HepG2 (cell line): ENCODE results near the gene RASA2.

ENCODE experiments used
- FOXA3 ChIP-seq: IDR thresholded peaks from 2 replicates; pipeline ENCODE4 v1.6.1; 2016; ENCODE audit warnings: missing genetic modification reagents, missing compliant biosample characterization
- POLR2AphosphoS5 ChIP-seq: IDR thresholded peaks from 2 replicates; pipeline ENCODE4 v1.6.1; 2012; ENCODE audit warnings: low read depth, low read length
- TAF1 ChIP-seq: sonication (generic); formaldehyde crosslinking; IDR thresholded peaks from 2 replicates; pipeline ENCODE4 v1.4.0; 2020; ENCODE audit warnings: missing genetic modification reagents
- ZBTB42 ChIP-seq: sonication (generic); formaldehyde crosslinking; IDR thresholded peaks from 2 replicates; pipeline ENCODE4 v1.5.0; 2020; ENCODE audit warnings: mild to moderate bottlenecking, missing genetic modification reagents
- ZFP41 ChIP-seq: sonication (generic); formaldehyde crosslinking; IDR thresholded peaks from 2 replicates; pipeline ENCODE4 v1.4.0; 2020; ENCODE audit warnings: mild to moderate bottlenecking, missing genetic modification reagents, borderline replicate concordance
- ZNF207 ChIP-seq: fragments of 450-650 bp; IDR thresholded peaks from 2 replicates; pipeline ENCODE4 v1.6.1; 2016; ENCODE audit warnings: antibody characterized with exemption, borderline replicate concordance
- ZNF337 ChIP-seq: sonication (generic); formaldehyde crosslinking; IDR thresholded peaks from 2 replicates; pipeline ENCODE4 v1.5.1; 2020; ENCODE audit warnings: missing genetic modification reagents, low read depth, mild to moderate bottlenecking, borderline replicate concordance
- TF ChIP-seq, protein P1 (sequence below): sonication (generic); formaldehyde crosslinking; IDR thresholded peaks from 2 replicates; pipeline ENCODE4 v1.8.1; 2023; ENCODE audit warnings: mild to moderate bottlenecking, missing genetic modification reagents
- TF ChIP-seq, protein P2 (sequence below): sonication (generic); formaldehyde crosslinking; IDR thresholded peaks from 2 replicates; pipeline ENCODE4 v1.5.0; 2020; ENCODE audit warnings: mild to moderate bottlenecking, missing genetic modification reagents, moderate library complexity

DNA sequence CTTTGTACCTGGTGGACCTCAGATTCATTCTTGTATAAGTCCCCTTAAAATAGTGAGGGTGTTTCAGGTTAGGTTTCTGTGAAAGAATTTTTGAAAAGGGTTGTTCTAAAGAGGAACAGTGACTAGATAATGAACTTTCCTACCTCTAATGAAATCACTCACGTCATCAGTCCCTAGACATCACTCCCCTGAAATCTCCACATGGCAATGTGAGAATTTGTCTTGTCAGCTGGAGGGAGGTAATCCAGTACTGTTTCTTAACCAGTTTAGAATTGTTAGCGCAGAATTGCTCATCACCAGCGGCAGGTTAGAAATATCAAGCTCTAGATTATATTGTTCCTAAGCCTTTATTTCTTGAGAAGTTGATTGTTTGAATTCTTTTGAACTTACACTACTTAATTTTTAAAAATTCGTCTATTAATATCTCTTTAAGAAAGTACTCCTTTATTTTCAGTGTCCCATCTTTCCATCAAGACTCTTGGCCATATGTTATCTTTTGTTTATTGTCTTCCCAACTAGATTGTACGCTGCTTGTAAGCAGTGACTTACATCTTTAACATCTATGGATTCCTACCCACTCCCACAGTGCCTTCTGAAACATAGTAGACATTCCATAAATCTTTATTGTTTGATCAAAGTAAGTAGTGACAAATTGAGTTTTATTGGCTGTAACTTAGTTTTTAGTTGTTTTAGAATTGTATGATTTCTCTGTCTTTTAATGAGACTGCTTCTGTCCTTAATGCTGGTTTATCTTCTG is 52.8 kb downstream of the RASA2 start:
- TF ChIP-seq ZFP41, result no peak
- TF ChIP-seq, protein P1, sequence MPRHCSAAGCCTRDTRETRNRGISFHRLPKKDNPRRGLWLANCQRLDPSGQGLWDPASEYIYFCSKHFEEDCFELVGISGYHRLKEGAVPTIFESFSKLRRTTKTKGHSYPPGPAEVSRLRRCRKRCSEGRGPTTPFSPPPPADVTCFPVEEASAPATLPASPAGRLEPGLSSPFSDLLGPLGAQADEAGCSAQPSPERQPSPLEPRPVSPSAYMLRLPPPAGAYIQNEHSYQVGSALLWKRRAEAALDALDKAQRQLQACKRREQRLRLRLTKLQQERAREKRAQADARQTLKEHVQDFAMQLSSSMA (CRISPR knock-in tag), result no peak
- TF ChIP-seq FOXA3, result no peak
- TF ChIP-seq, protein P2, sequence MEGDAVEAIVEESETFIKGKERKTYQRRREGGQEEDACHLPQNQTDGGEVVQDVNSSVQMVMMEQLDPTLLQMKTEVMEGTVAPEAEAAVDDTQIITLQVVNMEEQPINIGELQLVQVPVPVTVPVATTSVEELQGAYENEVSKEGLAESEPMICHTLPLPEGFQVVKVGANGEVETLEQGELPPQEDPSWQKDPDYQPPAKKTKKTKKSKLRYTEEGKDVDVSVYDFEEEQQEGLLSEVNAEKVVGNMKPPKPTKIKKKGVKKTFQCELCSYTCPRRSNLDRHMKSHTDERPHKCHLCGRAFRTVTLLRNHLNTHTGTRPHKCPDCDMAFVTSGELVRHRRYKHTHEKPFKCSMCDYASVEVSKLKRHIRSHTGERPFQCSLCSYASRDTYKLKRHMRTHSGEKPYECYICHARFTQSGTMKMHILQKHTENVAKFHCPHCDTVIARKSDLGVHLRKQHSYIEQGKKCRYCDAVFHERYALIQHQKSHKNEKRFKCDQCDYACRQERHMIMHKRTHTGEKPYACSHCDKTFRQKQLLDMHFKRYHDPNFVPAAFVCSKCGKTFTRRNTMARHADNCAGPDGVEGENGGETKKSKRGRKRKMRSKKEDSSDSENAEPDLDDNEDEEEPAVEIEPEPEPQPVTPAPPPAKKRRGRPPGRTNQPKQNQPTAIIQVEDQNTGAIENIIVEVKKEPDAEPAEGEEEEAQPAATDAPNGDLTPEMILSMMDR (CRISPR knock-in tag), result no peak
- no peak for TF ChIP-seq ZBTB42 (CRISPR knock-in tag)
- TF ChIP-seq POLR2AphosphoS5, result no peak
- TF ChIP-seq ZNF207, result no peak
- no peak for TF ChIP-seq TAF1 (CRISPR knock-in tag)
- no peak for TF ChIP-seq ZNF337 (CRISPR knock-in tag)
